HG03280 (cell line): ENCODE measurements around the gene PPFIA3.
"Not testable (repeated sequence)": the region's sequence is repeated elsewhere in the genome, so short reads cannot be mapped to it uniquely, and the experiment has no call there.

ENCODE experiments used
- ATAC-seq: cut with Tn5 transposase; IDR thresholded peaks from one replicate; pipeline ENCODE4 v1.9.1; 2021; ENCODE audit warnings: mild to moderate bottlenecking, moderate library complexity; ENCODE audit not compliant: unreplicated experiment

Gene PPFIA3

DNA sequence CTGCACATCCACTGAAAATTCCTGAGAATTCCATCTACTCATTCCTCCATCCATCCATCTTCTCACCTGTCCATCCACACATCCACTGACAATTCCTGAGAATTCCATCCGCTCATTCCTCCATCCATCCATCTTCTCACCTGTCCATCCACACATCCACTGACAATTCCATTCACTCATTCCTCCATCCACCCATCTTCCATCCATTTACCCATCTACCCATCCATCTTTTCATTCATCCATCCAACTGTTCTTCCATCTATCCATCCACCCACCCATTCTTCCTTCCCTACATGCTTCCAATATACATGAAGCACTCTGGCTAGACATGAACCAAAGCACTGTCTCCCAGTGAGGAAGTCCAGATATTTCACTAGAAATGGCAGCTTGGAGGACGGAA, 53.9 kb downstream of the PPFIA3 start:
- no peak for ATAC-seq

DNA sequence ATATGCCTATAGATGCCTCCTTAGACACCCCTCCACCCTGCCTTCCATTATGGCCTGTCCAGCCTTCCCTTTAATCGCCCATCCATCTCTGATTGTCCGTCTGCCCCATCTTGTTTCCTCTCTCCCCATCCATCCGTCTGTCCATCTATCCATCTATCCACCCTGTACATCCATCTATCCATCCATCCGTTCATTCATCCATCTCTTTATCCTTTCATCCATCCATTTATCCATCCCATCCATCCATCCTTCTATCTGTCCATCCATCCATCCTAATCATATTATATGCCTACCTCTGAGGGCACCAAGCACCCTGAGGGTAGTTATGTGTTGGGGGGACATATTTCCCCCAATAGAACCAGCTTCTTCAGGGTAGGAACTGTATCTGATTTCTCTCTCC, 61.3 kb downstream of the PPFIA3 start:
- ATAC-seq = no peak

DNA sequence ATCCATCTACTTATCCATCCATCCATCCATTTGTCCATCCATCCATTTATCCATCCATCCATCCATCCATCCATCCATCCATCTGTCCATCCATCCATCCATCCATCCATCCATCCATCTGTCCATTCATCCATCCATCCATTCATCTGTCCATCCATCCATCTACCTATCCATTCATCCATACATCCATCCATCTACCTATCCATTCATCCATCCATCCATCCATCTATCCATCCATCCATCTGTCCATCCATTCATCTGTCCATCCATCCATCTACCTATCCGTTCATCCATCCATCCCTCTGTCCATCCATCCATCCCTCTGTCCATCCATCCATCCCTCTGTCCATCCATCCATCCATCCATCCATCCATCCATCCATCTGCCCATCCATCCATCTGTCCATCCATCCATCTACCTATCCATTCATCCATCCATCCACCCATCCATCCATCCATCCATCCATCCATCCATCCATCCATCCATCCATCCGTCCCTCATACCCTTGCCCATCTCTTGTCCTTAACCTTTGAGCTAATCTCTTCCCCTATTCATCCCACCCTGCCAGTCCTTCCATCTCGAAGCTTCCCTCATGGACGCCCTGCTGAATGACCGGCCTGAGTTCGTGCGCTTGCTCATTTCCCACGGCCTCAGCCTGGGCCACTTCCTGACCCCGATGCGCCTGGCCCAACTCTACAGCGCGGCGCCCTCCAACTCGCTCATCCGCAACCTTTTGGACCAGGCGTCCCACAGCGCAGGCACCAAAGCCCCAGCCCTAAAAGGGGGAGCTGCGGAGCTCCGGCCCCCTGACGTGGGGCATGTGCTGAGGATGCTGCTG, 62.9 kb downstream of the PPFIA3 start:
- not testable (repeated sequence) for ATAC-seq

GRCh38 chr19:49182848-49183375, 63.6 kb downstream of the PPFIA3 start:
- no peak for ATAC-seq

GRCh38 chr19:49186108-49186507, 66.8 kb downstream of the PPFIA3 start:
- ATAC-seq = no peak

DNA sequence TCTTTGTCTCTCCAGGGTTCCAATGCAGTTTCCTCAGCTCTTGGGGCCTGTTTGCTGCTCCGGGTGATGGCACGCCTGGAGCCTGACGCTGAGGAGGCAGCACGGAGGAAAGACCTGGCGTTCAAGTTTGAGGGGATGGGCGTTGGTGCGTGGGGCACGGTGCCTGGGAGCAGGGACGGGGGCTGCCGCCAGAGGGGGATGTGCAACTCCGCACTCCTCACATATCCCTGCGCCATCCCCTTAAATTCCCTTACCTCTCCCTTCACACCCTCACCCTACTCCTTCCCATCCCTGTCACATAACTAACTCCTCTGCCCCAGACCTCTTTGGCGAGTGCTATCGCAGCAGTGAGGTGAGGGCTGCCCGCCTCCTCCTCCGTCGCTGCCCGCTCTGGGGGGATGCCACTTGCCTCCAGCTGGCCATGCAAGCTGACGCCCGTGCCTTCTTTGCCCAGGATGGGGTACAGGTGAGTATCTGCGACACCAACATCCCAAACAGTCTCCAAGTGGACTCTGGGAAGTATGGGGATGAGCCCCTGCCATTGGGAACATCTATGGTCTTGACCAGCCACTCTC, 69.4 kb downstream of the PPFIA3 start:
- ATAC-seq = no peak

DNA sequence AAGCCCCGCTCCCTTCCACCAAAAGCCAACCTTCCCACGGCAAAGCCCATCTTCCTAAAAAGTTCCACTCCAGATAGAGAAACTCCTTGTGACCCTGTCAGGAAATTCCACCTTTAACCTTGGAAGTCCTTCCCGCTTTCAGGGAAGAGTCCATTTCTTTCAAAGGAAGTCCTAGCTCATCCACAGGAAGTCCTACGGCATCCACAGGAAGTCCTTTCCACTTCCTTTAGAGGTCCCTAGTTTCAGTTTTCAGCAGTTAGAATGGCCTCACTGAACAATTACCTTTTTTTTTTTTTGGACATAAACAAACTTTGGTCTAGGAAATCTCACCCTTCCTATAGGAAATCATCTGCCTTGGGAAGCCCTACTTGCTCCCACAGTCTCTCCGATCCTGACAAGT, 69.9 kb downstream of the PPFIA3 start:
- no peak for ATAC-seq

DNA sequence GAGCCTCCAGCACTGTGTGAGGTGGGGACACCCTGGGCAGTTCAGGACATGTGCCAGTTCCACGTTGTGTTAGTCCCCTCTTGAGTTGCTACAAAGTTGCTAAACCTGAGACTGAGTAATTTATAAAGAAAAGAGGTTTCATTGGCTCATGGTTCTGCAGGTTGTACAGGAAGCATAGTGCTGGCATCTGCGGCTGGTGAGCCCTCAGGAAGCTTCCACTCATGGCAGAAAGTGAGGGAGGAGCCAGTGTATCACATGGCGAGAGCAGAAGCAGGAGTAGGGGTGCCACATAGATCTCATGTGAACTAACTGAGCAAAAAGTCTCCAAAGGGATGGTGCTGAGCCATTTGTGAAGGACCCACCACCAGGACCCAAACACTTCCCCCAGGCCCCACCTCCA, 71.4 kb downstream of the PPFIA3 start:
- no peak for ATAC-seq

DNA sequence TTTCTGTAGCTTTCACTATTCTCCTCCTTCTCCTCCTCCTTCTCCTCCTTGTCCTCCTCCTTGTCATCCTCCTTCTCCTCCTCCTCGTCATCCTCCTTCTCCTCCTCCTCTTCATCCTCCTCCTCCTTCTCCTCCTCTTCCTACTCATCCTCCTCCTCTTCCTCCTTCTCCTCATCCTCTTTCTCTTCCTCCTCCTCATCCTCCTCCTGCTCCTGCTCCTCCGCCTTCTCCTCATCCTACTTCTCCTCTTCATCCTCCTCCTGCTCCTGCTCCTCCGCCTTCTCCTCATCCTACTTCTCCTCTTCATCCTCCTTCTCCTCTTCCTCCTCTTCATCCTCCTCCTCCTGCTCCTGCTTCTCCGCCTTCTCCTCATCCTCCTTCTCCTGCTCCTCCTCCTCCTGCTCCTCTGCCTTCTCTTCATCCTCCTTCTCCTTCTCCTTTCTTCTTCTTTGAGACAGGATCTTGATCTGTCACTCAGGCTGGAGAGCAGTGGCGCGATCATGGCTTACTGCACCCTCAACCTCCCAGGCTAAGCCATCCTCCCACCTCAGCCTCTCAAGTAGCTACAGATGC, 74.6 kb downstream of the PPFIA3 start:
- no peak for ATAC-seq

- no peak for ATAC-seq
Measured at GRCh38 chr19:49194408-49194807, 75.1 kb downstream of the PPFIA3 start.

DNA sequence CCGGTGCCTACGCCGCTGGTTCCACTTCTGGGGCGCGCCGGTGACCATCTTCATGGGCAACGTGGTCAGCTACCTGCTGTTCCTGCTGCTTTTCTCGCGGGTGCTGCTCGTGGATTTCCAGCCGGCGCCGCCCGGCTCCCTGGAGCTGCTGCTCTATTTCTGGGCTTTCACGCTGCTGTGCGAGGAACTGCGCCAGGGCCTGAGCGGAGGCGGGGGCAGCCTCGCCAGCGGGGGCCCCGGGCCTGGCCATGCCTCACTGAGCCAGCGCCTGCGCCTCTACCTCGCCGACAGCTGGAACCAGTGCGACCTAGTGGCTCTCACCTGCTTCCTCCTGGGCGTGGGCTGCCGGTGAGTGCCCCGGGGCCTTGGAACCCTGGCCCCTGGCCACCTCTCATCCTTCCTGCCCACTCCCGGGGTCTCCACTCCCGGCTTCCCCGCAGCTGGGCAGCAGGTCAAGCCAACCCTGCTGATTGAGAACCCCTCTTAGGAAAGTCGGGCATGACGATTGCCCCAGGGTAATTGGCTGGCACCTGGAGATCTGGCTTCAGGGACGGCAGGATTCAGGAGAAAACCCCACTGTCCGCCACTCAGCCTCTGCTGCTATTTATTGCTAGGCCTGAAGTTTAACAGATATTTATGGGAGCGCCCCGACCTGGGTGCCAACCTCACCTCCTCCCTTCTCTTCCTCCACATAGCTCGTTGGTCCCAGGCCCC, 77.3 kb downstream of the PPFIA3 start:
- ATAC-seq = no peak

GRCh38 chr19:49200238-49200862, 81.0 kb downstream of the PPFIA3 start:
- ATAC-seq = no peak
